Nephron progenitor cell (in vitro differentiated cells): ENCODE measurements around the gene SLC5A2.

Experiments used
- DNase-seq: peaks from one replicate; pipeline ENCODE4 v3.0.0; 2021
- H3K27ac Mint-ChIP-seq: 2 replicates; pipeline ENCODE4 v1.8.0; 2021; ENCODE audit warnings: mild to moderate bottlenecking, moderate library complexity, mixed read lengths
- H3K27me3 Mint-ChIP-seq: 2 replicates; pipeline ENCODE4 v1.8.0; 2021; ENCODE audit warnings: mild to moderate bottlenecking, low read depth, mixed read lengths; ENCODE audit not compliant: poor library complexity
- H3K36me3 Mint-ChIP-seq: 2 replicates; pipeline ENCODE4 v1.8.0; 2021; ENCODE audit warnings: low read depth, mixed read lengths
- H3K4me1 Mint-ChIP-seq: 2 replicates; pipeline ENCODE4 v1.8.0; 2021; ENCODE audit warnings: mixed read lengths
- H3K4me3 Mint-ChIP-seq: 2 replicates; pipeline ENCODE4 v1.8.0; 2021; ENCODE audit warnings: mild to moderate bottlenecking, moderate library complexity, mixed read lengths
- H3K9me3 Mint-ChIP-seq: 2 replicates; pipeline ENCODE4 v1.8.0; 2021; ENCODE audit warnings: mild to moderate bottlenecking, moderate library complexity, mixed read lengths
- TF ChIP-seq, protein P1 (sequence below): fragments of 200-600 bp; sonication (generic); IDR thresholded peaks from 2 replicates; pipeline ENCODE4 v1.5.0; 2021; ENCODE audit warnings: antibody characterized with exemption

SLC5A2 gene

DNA sequence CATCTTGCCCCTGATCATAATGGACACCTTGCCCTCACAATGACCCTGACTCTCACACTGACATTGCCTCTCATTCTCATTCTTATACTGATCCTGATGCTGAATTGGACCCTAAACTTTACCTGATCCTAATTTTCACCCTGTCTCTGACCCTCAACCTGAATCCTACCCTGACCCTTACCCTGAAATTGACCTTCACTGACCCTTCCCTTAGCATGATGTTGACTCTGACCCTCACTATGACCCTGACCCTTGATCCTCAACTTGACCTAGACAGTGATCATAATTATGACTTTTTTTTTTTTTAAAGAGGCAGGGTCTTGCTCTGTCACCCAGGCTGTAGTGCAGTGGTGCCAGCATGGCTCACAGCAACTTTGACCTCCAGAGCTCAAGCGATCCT lies 48.2 kb downstream of the SLC5A2 start:
- DNase-seq, result no peak
- Mint-ChIP-seq H3K9me3 (peaks cover 6% of the 10 kb centered on the region), H3K36me3 (no peaks in the 10 kb centered on the region), H3K27me3 (peaks cover 18% of the 10 kb centered on the region), H3K4me1 (peaks cover 13% of the 10 kb centered on the region), H3K27ac (no peak overlapping the region), H3K4me3 (no peak overlapping the region)
- TF ChIP-seq, protein P1, sequence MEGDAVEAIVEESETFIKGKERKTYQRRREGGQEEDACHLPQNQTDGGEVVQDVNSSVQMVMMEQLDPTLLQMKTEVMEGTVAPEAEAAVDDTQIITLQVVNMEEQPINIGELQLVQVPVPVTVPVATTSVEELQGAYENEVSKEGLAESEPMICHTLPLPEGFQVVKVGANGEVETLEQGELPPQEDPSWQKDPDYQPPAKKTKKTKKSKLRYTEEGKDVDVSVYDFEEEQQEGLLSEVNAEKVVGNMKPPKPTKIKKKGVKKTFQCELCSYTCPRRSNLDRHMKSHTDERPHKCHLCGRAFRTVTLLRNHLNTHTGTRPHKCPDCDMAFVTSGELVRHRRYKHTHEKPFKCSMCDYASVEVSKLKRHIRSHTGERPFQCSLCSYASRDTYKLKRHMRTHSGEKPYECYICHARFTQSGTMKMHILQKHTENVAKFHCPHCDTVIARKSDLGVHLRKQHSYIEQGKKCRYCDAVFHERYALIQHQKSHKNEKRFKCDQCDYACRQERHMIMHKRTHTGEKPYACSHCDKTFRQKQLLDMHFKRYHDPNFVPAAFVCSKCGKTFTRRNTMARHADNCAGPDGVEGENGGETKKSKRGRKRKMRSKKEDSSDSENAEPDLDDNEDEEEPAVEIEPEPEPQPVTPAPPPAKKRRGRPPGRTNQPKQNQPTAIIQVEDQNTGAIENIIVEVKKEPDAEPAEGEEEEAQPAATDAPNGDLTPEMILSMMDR, result no peak

DNA sequence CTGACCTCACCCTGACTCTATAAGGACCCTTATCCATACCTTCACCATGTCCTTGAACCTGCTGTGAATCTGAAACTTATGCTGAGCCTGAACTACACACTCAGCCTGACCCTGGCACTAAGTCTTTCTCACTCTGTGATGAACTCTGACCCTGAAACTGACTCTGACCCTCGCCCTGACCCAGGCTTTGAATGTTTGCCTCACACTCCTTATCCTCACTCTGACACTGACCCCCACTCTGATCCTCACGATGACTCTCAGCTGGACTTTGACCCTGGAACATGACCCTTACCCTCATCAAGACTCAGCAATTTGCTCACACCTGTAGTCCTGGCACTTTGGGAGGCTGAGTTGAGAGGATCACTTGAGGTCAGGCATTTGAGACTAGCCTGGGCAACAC lies 49.2 kb downstream of the SLC5A2 start:
- Mint-ChIP-seq H3K9me3 (peaks cover 7% of the 10 kb centered on the region), H3K4me1 (peaks cover 13% of the 10 kb centered on the region), H3K27ac (no peak overlapping the region), H3K4me3 (no peak overlapping the region), H3K36me3 (no peaks in the 10 kb centered on the region), H3K27me3 (peaks cover 21% of the 10 kb centered on the region)
- TF ChIP-seq, protein P1, result no peak
- no peak for DNase-seq

DNA sequence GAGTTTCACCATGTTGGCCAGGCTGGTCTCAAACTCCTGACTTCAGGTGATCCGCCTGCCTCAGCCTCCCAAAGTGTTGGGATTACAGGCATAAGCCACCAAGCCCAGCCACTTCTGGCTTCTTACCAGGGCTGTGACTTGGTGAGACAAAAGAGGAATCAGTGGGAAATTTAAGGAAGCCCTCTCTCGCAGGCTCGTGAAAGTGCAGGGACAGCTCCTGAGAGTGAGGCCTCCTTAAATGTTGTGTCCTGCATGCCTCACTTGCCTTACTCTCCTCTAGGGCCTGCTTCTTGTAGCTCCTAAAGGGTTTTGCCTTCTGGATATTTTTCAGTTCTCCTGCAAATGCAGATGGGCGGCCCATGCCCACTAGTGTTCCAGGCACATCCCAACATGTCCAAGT lies 50.0 kb downstream of the SLC5A2 start:
- no peak for DNase-seq
- TF ChIP-seq, protein P1, result no peak
- H3K27me3 Mint-ChIP-seq, result peaks cover 24% of the 10 kb centered on the region
- peaks cover 13% of the 10 kb centered on the region for H3K4me1 Mint-ChIP-seq
- no peak overlapping the region for H3K4me3 Mint-ChIP-seq
- H3K27ac Mint-ChIP-seq, result no peak overlapping the region
- peaks cover 9% of the 10 kb centered on the region for H3K9me3 Mint-ChIP-seq
- H3K36me3 Mint-ChIP-seq, result no peaks in the 10 kb centered on the region

DNA sequence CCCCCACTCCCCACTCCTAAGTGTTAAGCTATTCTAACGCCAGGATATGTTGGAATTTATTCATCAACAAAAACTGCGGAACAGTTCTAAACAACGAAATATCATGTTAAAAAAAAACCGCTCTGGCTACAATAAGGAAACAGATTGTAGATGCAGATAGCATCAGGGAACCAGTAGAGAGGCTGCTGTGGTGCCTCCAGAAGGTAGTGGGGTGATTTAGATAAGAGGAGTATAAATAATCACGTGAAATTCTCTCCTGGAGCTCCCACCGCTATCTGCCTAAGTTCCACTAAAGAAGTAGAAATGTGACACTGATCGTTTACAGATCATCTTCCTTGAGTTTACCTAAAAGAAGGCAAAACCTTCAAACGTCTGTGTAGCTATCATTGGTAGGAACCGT lies 52.8 kb downstream of the SLC5A2 start:
- TF ChIP-seq, protein P1, result no peak

DNA sequence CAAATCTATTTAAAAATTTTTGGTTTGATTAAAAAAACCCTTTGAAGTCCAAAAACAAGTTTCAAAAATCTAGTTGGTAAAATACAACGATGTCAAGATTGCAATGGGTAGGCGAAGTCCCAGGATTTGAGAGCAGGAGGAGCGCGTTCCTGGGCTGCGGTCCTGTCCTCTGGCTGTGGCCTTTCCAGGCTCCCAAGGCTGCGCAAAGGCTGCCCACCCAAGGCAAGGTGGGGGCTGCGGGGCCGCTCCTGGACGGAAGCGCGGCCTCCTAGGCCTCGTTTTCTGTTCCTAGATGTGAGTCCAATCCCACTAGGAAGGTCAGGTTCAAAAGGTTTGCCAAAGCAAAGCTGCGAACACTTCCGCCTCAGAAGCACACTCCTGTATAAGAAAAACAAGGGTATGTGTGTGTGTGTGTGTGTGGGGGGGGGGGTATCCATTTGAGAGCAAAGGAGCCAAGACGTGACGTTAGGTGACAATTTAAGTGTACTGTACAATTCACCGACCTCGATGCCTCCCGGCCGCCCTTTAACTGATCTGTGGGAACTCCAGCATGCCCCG lies 54.0 kb downstream of the SLC5A2 start:
- TF ChIP-seq, protein P1, result no peak
- Mint-ChIP-seq H3K27ac (no peak overlapping the region), H3K4me3 (no peak overlapping the region), H3K9me3 (peaks cover 37% of the 10 kb centered on the region), H3K27me3 (peaks cover 37% of the 10 kb centered on the region), H3K4me1 (no peaks in the 10 kb centered on the region), H3K36me3 (no peaks in the 10 kb centered on the region)
- DNase-seq, result no peak

More for the DNA sequence above, 52.8 kb downstream of the SLC5A2 start:
- H3K27ac Mint-ChIP-seq, result no peak overlapping the region
- no peak for DNase-seq
- no peak overlapping the region for H3K4me3 Mint-ChIP-seq
- H3K4me1 Mint-ChIP-seq, result no peaks in the 10 kb centered on the region
- peaks cover 33% of the 10 kb centered on the region for H3K9me3 Mint-ChIP-seq
- no peaks in the 10 kb centered on the region for H3K36me3 Mint-ChIP-seq
- peaks cover 34% of the 10 kb centered on the region for H3K27me3 Mint-ChIP-seq
